OCI-LY3 (cell line): Measurements from ENCODE around the gene AHDC1.

Source experiments
- H2AFZ ChIP-seq: fragments of 200-600, 300-600 bp; shearing (Covaris generic); 2 replicates; pipeline ENCODE4 v1.6.0; 2014; ENCODE audit warnings: antibody characterized with exemption, low read depth, low read length
- H3K27ac ChIP-seq: fragments of 200-600, 300-600 bp; sonication (generic); 2 replicates; pipeline ENCODE4 v1.5.1; 2014; ENCODE audit warnings: mild to moderate bottlenecking, low read length, moderate library complexity, mixed read lengths
- H3K27me3 ChIP-seq: fragments of 200-600, 300-600 bp; sonication (generic); 2 replicates; pipeline ENCODE4 v1.6.1; 2014; ENCODE audit warnings: low read depth, low read length, mixed read lengths
- H3K36me3 ChIP-seq: fragments of 200-600, 300-600 bp; sonication (generic); replicated peaks from 2 replicates; pipeline ENCODE3; 2014; ENCODE audit warnings: low read depth, low read length, mixed read lengths
- H3K4me1 ChIP-seq: fragments of 300-600, 200-600 bp; sonication (generic); 2 replicates; pipeline ENCODE4 v1.6.1; 2014; ENCODE audit warnings: low read length, mixed read lengths
- H3K4me2 ChIP-seq: fragments of 200-600, 300-600 bp; sonication (generic); 2 replicates; pipeline ENCODE4 v1.6.1; 2014; ENCODE audit warnings: low read length, mixed read lengths
- H3K4me3 ChIP-seq: fragments of 300-600, 200-600 bp; sonication (generic); 2 replicates; pipeline ENCODE4 v1.5.1; 2014; ENCODE audit warnings: antibody characterized with exemption, mild to moderate bottlenecking, low read length, moderate library complexity
- H3K79me2 ChIP-seq: fragments of 300-600, 200-600 bp; shearing (Covaris generic); 2 replicates; pipeline ENCODE4 v1.6.1; 2014; ENCODE audit warnings: mild to moderate bottlenecking, low read length, mixed read lengths
- H3K9ac ChIP-seq: fragments of 300-600, 200-600 bp; shearing (Covaris generic); 2 replicates; pipeline ENCODE4 v1.6.0; 2014; ENCODE audit warnings: mild to moderate bottlenecking, low read length, moderate library complexity
- H3K9me3 ChIP-seq: fragments of 200-600, 300-600 bp; shearing (Covaris generic); 2 replicates; pipeline ENCODE4 v1.6.1; 2014; ENCODE audit warnings: low read length, mixed read lengths; ENCODE audit not compliant: insufficient read depth
- H4K20me1 ChIP-seq: fragments of 200-600, 300-600 bp; sonication (generic); 2 replicates; pipeline ENCODE4 v1.6.1; 2016; ENCODE audit warnings: low read length, mixed read lengths; ENCODE audit not compliant: insufficient read depth
- CTCF ChIP-seq: fragments of 200-600, 300-600 bp; sonication (generic); IDR thresholded peaks from 2 replicates; pipeline ENCODE4 v1.5.1; 2014; ENCODE audit warnings: antibody characterized with exemption, low read length, low read depth
- EZH2phosphoT487 ChIP-seq: fragments of 200-600 bp; shearing (Covaris generic); IDR thresholded peaks from 2 replicates; pipeline ENCODE4 v1.6.1; 2018; ENCODE audit warnings: antibody characterized with exemption, mixed run types, low read depth

The AHDC1 gene

GRCh38 chr1:27650171-27650538, 46.2 kb upstream of the AHDC1 start:
- Histone ChIP-seq H3K79me2 (no peaks in the 10 kb centered on the region), H3K4me1 (peaks cover 9% of the 10 kb centered on the region; the same call in 1 of the 2 replicates), H3K27me3 (no peaks in the 10 kb centered on the region), H2AFZ (no peak overlapping the region), H4K20me1 (no peaks in the 10 kb centered on the region), H3K9me3 (no peaks in the 10 kb centered on the region), H3K9ac (no peak overlapping the region), H3K36me3 (no peaks in the 10 kb centered on the region), H3K4me3 (no peak overlapping the region), H3K4me2 (no peak overlapping the region), H3K27ac (no peak overlapping the region)
- TF ChIP-seq CTCF, result no peak
- no peak for TF ChIP-seq EZH2phosphoT487

GRCh38 chr1:27649306-27649635, 45.3 kb upstream of the AHDC1 start:
- no peak overlapping the region for H3K4me3 ChIP-seq
- TF ChIP-seq CTCF (no peak), EZH2phosphoT487 (no peak)
- H3K36me3 ChIP-seq, result no peaks in the 10 kb centered on the region
- H2AFZ ChIP-seq, result no peak overlapping the region
- H3K27ac ChIP-seq, result no peak overlapping the region
- no peak overlapping the region for H3K4me2 ChIP-seq
- peaks cover 6% of the 10 kb centered on the region; the same call in 1 of the 2 replicates for H3K4me1 ChIP-seq
- H3K9me3 ChIP-seq, result no peaks in the 10 kb centered on the region
- no peaks in the 10 kb centered on the region for H4K20me1 ChIP-seq
- no peaks in the 10 kb centered on the region for H3K79me2 ChIP-seq
- H3K27me3 ChIP-seq, result no peaks in the 10 kb centered on the region
- no peak overlapping the region for H3K9ac ChIP-seq

DNA sequence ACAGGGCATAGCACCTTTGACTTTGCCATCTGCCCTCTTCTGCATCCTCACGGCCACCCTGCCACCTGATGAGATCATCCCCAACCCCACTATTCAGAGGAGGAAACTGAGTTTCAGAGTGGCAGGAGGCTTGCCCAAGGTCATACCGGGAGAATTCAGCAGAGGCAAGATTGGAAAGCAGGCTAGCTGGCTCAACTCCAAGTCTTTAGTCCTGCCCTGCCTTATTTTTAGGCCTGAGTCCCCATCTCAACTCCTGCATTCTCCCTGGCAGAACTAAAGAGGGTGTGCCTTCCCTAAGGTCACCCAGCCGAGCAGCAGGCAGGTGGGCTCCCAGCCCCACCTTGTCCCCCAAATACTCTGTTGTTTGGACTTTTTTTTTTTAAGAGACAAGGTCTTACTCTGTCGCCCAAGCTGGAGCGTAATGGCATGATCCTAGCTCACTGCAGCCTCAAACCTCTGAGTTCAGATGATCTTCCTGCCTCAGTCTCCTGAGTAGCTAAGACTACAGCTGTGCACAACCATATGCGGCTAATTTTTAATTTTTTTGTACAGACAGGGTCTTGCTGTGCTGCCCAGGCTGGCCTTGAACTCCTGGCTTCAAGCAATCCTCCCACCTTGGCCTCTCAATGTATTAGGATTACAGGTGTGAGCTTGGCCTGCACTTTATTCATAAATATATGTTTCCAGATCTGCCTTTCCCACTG, 44.8 kb upstream of the AHDC1 start:
- H3K79me2 ChIP-seq, result no peaks in the 10 kb centered on the region
- no peaks in the 10 kb centered on the region for H3K9me3 ChIP-seq
- peaks cover 10% of the 10 kb centered on the region; the same call in 1 of the 2 replicates for H3K4me1 ChIP-seq
- H2AFZ ChIP-seq, result no peak overlapping the region
- no peaks in the 10 kb centered on the region for H3K27me3 ChIP-seq
- H3K4me2 ChIP-seq, result no peak overlapping the region
- H4K20me1 ChIP-seq, result no peaks in the 10 kb centered on the region
- no peak for TF ChIP-seq EZH2phosphoT487
- TF ChIP-seq CTCF, result no peak
- no peak overlapping the region for H3K4me3 ChIP-seq
- H3K27ac ChIP-seq, result no peak overlapping the region
- H3K9ac ChIP-seq, result no peak overlapping the region
- H3K36me3 ChIP-seq, result no peaks in the 10 kb centered on the region

- Histone ChIP-seq H3K9me3 (no peaks in the 10 kb centered on the region), H4K20me1 (no peaks in the 10 kb centered on the region), H3K27ac (no peak overlapping the region), H3K9ac (no peak overlapping the region), H3K36me3 (no peaks in the 10 kb centered on the region), H3K4me3 (no peak overlapping the region), H3K27me3 (no peaks in the 10 kb centered on the region), H3K4me1 (peaks cover 14% of the 10 kb centered on the region; the same call in 1 of the 2 replicates), H3K4me2 (no peak overlapping the region), H2AFZ (no peak overlapping the region), H3K79me2 (no peaks in the 10 kb centered on the region)
- no peak for TF ChIP-seq EZH2phosphoT487
- TF ChIP-seq CTCF, result no peak
Measured at GRCh38 chr1:27647328-27647727, 43.4 kb upstream of the AHDC1 start.
